DOHH2 (cell line): ENCODE measurements around the gene PRG2.

ENCODE experiments used
- H3F3A ChIP-seq: fragments of 200-600 bp; sonication (generic), shearing (Covaris generic); 2 replicates; pipeline ENCODE4 v1.6.0; 2016; ENCODE audit warnings: antibody characterized with exemption, mild to moderate bottlenecking; ENCODE audit not compliant: control insufficient read depth, insufficient read depth
- H3K27ac ChIP-seq: fragments of 200-600 bp; sonication (generic); 2 replicates; pipeline ENCODE4 v1.5.1; 2014; ENCODE audit warnings: low read depth, mild to moderate bottlenecking, low read length, moderate library complexity
- H3K27me3 ChIP-seq: fragments of 200-600 bp; sonication (generic); 2 replicates; pipeline ENCODE4 v1.6.1; 2014; ENCODE audit warnings: mild to moderate bottlenecking, low read length, mixed read lengths; ENCODE audit not compliant: control insufficient read depth
- H3K36me3 ChIP-seq: fragments of 200-600 bp; sonication (generic); 2 replicates; pipeline ENCODE4 v1.6.1; 2014; ENCODE audit warnings: mild to moderate bottlenecking, low read length, moderate library complexity, mixed read lengths; ENCODE audit not compliant: control insufficient read depth
- H3K4me1 ChIP-seq: fragments of 200-600 bp; sonication (generic); 2 replicates; pipeline ENCODE4 v1.6.1; 2014; ENCODE audit warnings: mild to moderate bottlenecking, low read length, mixed read lengths; ENCODE audit not compliant: control insufficient read depth
- H3K4me2 ChIP-seq: fragments of 200-600 bp; sonication (generic); 2 replicates; pipeline ENCODE4 v1.6.0; 2014; ENCODE audit warnings: mild to moderate bottlenecking, low read length, moderate library complexity
- H3K4me3 ChIP-seq: fragments of 200-600 bp; sonication (generic); 2 replicates; pipeline ENCODE4 v1.5.1; 2014; ENCODE audit warnings: mild to moderate bottlenecking, low read length, mixed read lengths
- H3K79me2 ChIP-seq: fragments of 200-600 bp; sonication (generic); 2 replicates; pipeline ENCODE4 v1.6.1; 2014; ENCODE audit warnings: mild to moderate bottlenecking, low read length, mixed read lengths; ENCODE audit not compliant: control insufficient read depth
- H3K9me2 ChIP-seq: fragments of 200-600 bp; sonication (generic); replicated peaks from 2 replicates; pipeline ENCODE4 v1.6.1; 2014; ENCODE audit warnings: mild to moderate bottlenecking, low read length, mixed read lengths; ENCODE audit not compliant: control insufficient read depth
- H3K9me3 ChIP-seq: fragments of 200-600 bp; sonication (generic); 2 replicates; pipeline ENCODE4 v1.6.1; 2014; ENCODE audit warnings: antibody characterized with exemption, low read length, mixed read lengths; ENCODE audit not compliant: control insufficient read depth, insufficient read depth
- H4K20me1 ChIP-seq: fragments of 200-600 bp; sonication (generic); 2 replicates; pipeline ENCODE4 v1.6.0; 2014; ENCODE audit warnings: low read depth, mild to moderate bottlenecking, antibody characterized with exemption, low read length, moderate library complexity; ENCODE audit not compliant: control insufficient read depth, insufficient read depth
- EZH2phosphoT487 ChIP-seq: fragments of 200-600 bp; sonication (generic); IDR thresholded peaks from 2 replicates; pipeline ENCODE4 v1.6.1; 2017; ENCODE audit warnings: borderline replicate concordance, mild to moderate bottlenecking, antibody characterized with exemption, low read length, moderate library complexity, mixed read lengths
- TF ChIP-seq, protein P1 (sequence below): fragments of 200-600 bp; sonication (generic); IDR thresholded peaks from one replicate; pipeline ENCODE4 v1.5.1; 2014; ENCODE audit warnings: antibody characterized with exemption, mild to moderate bottlenecking, low read depth, low read length; ENCODE audit not compliant: poor library complexity, severe bottlenecking

PRG2 gene, protein sequence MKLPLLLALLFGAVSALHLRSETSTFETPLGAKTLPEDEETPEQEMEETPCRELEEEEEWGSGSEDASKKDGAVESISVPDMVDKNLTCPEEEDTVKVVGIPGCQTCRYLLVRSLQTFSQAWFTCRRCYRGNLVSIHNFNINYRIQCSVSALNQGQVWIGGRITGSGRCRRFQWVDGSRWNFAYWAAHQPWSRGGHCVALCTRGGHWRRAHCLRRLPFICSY

DNA sequence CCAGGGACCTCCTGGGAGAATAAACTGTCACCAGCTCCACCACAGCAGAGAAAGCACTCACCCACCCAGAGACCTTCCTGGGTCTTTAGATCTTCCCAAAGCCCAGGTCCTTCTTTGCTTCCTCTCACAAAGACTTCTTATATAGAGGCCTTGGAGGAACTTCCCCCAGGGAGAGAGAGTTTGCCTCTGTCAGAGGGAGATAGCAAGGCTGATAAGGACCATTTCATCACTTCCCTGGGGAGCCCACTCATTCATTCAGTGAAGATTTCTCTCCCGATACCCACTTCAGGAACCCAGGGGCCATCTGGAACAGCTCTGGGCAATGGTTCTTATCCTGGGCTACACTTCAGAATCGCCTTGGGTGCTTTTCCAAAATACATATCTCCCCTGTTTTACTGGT is at the start of gene PRG2:
Gene PRG2, minus strand, starts transcription at position 116 of the 400 bp plus-strand sequence. CDS start 706 bp downstream, outside the sequence.
- no peaks in the 10 kb centered on the region for H3K4me1 ChIP-seq
- H3K27ac ChIP-seq: no peak within 1 kb of the TSS
- TF ChIP-seq, protein P1, sequence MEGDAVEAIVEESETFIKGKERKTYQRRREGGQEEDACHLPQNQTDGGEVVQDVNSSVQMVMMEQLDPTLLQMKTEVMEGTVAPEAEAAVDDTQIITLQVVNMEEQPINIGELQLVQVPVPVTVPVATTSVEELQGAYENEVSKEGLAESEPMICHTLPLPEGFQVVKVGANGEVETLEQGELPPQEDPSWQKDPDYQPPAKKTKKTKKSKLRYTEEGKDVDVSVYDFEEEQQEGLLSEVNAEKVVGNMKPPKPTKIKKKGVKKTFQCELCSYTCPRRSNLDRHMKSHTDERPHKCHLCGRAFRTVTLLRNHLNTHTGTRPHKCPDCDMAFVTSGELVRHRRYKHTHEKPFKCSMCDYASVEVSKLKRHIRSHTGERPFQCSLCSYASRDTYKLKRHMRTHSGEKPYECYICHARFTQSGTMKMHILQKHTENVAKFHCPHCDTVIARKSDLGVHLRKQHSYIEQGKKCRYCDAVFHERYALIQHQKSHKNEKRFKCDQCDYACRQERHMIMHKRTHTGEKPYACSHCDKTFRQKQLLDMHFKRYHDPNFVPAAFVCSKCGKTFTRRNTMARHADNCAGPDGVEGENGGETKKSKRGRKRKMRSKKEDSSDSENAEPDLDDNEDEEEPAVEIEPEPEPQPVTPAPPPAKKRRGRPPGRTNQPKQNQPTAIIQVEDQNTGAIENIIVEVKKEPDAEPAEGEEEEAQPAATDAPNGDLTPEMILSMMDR: no peak
- TF ChIP-seq EZH2phosphoT487: no peak
- H3K27me3 ChIP-seq: peaks cover 11% of the 10 kb centered on the region; the same call in 1 of the 2 replicates
- no peaks in the 10 kb centered on the region for H3K9me2 ChIP-seq
- no peak within 1 kb of the TSS for H3K4me3 ChIP-seq
- no peak within 1 kb of the TSS for H3K4me2 ChIP-seq
- H3K9me3 ChIP-seq: no peaks in the 10 kb centered on the region
- H3K79me2 ChIP-seq: no peaks in the 10 kb centered on the region
- no peaks in the 10 kb centered on the region for H3K36me3 ChIP-seq
- no peaks in the 10 kb centered on the region for H4K20me1 ChIP-seq
- H3F3A ChIP-seq: no peaks in the 10 kb centered on the region

DNA sequence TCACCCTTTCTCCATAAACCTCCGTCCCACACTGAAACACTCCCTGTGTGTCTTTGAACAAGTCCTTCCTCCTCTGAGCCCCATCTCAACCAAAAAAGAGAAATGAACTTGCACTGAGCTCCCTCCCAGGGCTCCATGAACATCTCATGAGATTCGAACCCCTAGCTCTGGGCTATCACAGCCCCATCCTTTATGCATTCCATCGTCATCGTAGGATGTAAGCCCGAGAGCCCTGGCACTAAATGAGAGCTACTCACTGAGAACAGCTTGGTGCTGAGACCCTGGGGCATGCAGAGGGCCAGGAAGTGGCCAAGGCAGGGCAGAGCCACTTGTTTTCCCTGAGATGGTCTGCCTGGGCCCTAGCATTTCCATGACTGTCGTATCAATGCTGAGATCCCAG is 49.3 kb upstream of the PRG2 start:
- Histone ChIP-seq H3K27ac (no peak overlapping the region), H3K4me3 (no peak overlapping the region), H3K4me2 (no peak overlapping the region), H4K20me1 (no peaks in the 10 kb centered on the region), H3F3A (no peaks in the 10 kb centered on the region), H3K27me3 (no peaks in the 10 kb centered on the region; the same call in 1 of the 2 replicates), H3K9me3 (no peaks in the 10 kb centered on the region), H3K79me2 (no peaks in the 10 kb centered on the region), H3K36me3 (no peaks in the 10 kb centered on the region), H3K4me1 (no peaks in the 10 kb centered on the region), H3K9me2 (no peaks in the 10 kb centered on the region)
- TF ChIP-seq, protein P1: no peak
- no peak for TF ChIP-seq EZH2phosphoT487

DNA sequence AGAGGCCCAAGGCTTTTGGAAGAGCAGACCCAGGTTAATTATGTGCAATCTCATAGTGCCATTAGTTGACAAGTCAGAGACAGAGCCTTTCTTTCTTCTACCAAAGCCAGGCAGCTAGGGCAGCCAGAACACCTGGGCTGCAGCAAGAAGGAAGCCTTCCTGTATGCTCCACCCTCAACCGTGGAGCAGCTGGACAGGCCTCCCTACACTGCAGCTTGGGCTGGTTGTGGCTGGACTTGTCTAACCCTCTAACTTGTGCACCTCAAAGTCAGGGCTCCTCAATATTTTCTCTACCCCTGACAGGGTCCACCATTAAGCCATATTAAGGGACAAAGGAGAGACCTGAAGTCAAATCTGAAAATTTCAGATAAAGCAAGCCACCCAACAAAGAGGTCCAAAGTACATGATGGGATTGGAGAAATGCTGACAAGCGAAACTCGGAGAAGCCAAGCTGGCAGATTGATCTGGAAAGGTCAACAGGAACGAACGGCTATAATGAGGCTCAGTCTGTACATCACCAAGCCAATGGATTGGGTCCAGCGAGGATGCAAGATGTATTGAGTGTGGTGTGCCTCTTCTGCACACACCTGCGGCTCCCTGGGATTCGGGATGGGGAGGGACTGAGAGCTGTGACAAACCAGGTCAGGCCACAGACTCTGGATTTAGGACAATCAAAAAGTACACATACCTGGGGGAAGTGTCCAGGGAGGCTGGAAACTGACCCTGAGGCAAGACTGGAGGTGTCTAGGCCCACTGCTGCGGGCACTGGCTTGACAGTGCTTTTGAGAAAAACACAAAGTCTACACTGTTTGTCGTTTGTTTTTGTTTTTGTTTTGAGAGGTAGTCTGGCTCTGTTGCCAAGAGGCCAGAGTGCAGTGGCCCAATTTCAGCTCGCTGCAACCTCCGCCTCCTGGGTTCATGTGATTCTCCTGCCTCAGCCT is 48.2 kb upstream of the PRG2 start:
- H3K4me3 ChIP-seq: no peak overlapping the region
- no peaks in the 10 kb centered on the region for H3K79me2 ChIP-seq
- no peak overlapping the region for H3K4me2 ChIP-seq
- H4K20me1 ChIP-seq: no peaks in the 10 kb centered on the region
- no peaks in the 10 kb centered on the region for H3F3A ChIP-seq
- no peaks in the 10 kb centered on the region for H3K9me3 ChIP-seq
- H3K27ac ChIP-seq: no peak overlapping the region
- H3K9me2 ChIP-seq: no peaks in the 10 kb centered on the region
- no peaks in the 10 kb centered on the region for H3K36me3 ChIP-seq
- H3K4me1 ChIP-seq: no peaks in the 10 kb centered on the region
- H3K27me3 ChIP-seq: no peaks in the 10 kb centered on the region; the same call in 1 of the 2 replicates
- TF ChIP-seq, protein P1: no peak
- no peak for TF ChIP-seq EZH2phosphoT487
